GM12864 (cell line): Measurements from ENCODE around the gene MAGEB17.

Experiments
- DNase-seq: peaks from one replicate; pipeline ENCODE4 v3.0.0-alpha.2; 2011; ENCODE audit warnings: low read depth
- H3K4me3 ChIP-seq: 2 replicates; pipeline ENCODE4 v1.5.1; 2011; ENCODE audit warnings: mild to moderate bottlenecking, low read depth, low read length, control low read depth
- TF ChIP-seq, protein P1 (sequence below): IDR thresholded peaks from 2 replicates; pipeline ENCODE4 v1.5.1; 2011; ENCODE audit warnings: low read depth, mild to moderate bottlenecking, moderate library complexity, low read length, control low read depth, inconsistent platforms; ENCODE audit errors: missing control alignments

Gene MAGEB17

DNA sequence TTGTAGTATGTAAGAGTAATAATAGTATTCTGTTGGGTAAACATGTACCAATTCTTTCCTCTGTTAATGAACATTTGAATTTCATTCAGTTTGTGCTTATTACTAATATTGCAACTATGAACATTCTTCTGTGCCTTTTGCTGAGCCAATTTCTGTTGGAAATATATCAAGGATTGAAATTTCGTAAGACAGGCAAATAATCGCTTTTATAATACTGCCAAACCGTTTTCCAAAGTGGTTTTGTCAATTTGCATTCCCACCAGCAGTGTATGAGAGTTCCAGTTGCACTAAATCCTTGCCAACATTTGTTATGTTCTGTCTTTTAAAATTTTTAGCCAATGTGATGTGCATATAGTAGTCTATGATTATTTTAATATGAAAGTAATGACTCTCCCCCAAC is 38.6 kb downstream of the MAGEB17 start:
- H3K4me3 ChIP-seq, result no peak overlapping the region
- TF ChIP-seq, protein P1, sequence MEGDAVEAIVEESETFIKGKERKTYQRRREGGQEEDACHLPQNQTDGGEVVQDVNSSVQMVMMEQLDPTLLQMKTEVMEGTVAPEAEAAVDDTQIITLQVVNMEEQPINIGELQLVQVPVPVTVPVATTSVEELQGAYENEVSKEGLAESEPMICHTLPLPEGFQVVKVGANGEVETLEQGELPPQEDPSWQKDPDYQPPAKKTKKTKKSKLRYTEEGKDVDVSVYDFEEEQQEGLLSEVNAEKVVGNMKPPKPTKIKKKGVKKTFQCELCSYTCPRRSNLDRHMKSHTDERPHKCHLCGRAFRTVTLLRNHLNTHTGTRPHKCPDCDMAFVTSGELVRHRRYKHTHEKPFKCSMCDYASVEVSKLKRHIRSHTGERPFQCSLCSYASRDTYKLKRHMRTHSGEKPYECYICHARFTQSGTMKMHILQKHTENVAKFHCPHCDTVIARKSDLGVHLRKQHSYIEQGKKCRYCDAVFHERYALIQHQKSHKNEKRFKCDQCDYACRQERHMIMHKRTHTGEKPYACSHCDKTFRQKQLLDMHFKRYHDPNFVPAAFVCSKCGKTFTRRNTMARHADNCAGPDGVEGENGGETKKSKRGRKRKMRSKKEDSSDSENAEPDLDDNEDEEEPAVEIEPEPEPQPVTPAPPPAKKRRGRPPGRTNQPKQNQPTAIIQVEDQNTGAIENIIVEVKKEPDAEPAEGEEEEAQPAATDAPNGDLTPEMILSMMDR, result no peak
- no peak for DNase-seq

DNA sequence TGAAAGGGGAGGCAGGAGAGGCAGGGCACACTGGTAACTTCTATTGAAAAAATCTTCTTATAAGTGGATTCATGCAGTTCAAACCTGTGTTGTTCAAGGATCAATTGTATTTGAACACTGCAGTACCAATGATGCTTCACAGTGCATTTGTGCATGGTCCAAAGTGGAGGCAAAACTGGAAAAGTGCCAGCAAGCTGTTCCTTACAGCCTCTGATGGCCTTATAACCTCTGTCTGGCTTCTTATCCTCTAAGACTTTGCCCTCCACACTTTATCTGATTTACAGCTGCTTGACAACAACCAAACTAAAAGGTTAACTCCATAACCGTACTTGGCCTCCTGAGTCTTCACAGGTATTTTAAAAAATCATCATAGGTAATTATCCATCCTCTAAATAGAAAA is 40.4 kb downstream of the MAGEB17 start:
- no peak for DNase-seq
- TF ChIP-seq, protein P1, result no peak
- H3K4me3 ChIP-seq, result no peak overlapping the region

DNA sequence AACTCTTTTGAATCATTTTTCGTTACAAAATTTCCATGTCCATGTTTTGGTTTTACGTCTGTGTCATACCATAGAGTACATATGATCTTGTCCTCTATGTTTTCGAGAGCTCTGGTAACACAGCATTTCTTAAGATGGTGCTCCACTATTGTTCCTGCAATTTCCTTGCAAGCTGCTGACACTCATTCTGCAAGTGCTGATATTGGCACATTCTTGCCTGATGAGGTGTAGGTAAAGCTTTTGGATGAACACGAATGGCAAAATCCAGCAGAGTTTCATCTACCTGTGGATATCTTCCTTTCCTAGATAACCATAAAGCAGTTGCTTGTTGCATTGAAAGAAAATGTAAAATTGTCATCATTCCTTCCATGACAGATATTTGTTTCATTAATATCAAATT is 41.3 kb downstream of the MAGEB17 start:
- no peak for DNase-seq
- TF ChIP-seq, protein P1, result no peak
- H3K4me3 ChIP-seq, result no peak overlapping the region

DNA sequence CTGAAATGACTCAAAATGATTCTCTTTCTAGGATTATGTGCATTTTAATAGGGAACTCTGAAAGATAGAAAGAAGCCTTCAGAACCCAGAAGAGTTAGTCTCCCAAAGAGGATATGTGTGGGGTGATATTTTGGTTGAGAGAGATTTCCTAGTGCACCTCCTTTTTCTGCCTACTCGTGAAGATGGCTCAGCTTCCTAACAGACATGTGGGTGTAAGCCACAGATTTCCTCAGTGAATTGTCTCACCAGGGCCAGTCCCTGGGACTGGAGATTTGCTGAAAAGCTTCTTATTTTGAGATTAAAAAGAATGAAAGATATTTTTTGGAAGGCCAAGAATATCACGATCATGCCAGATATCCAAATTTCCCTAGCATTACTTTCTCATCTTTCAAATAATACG is 42.8 kb downstream of the MAGEB17 start:
- H3K4me3 ChIP-seq, result no peak overlapping the region
- TF ChIP-seq, protein P1, result no peak
- no peak for DNase-seq

DNA sequence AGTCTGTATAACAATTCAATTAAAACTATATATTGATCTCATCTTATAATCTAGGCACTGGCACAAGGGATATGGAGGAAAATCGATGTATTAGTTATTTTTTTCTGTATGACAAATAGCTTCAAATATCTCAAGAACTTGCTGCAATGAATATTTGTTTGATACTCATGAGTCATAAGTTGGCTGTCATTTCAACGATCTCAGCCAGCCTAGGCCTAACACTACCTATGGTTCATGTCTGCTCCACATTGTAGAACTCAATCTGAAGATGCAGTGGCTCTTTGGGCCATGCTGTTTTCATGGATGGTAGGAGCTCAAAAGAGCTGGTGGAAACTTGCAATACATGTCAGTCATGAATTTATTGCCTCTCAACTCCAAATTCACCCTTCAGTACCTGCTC is 44.7 kb downstream of the MAGEB17 start:
- TF ChIP-seq, protein P1, result no peak
- no peak overlapping the region for H3K4me3 ChIP-seq
- no peak for DNase-seq

DNA sequence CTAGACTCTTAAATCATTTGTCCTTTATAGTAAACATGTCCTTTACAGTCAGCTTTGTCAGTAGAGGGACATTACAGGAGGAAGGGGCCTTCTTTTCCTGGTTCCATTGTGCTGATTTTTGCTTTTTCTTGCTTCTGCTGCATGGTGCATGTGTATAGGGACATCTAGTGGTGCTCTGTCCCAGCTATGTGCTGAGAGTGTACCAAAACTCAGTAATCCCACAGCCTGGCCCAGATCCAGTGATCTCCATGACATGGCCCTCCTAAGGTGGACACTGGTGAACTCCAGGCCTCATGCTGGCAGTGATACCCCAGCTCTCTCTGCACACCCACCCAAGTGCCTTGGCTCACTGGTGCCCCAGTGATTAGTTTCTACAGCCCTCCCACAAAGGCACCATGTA is 45.2 kb downstream of the MAGEB17 start:
- no peak overlapping the region for H3K4me3 ChIP-seq
- no peak for DNase-seq
- TF ChIP-seq, protein P1, result peak; percentile 45

DNA sequence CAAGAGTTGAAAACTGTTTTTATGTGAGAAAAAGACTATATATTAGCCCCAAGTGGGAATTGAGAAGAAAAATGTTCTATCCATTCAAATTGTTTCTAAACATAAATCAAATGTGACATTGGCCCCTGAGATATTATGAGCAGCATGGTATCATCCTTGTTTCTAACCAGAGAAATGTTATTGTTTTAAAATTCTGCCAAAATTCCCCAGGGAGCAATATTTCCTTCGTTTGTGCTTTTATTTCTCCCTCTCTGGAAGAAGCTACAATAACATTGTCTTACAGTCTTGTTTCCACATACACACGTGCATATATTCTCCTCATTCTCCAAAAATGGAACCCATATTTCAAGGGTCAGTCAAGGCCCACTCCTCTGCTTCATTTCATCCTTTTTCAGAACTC is 46.7 kb downstream of the MAGEB17 start:
- TF ChIP-seq, protein P1, result no peak
- DNase-seq, result no peak
- no peak overlapping the region for H3K4me3 ChIP-seq
